PC-9 (cell line): ENCODE results near the gene MAEA. TPM values are rescaled to one million over a fixed set of nuclear protein-coding genes. Genes with fewer than 3 reads are reported as not detected.

Source experiments
- BruUV-seq: library from RNA; stranded (reverse); fragments of 400-500 nt; replicated peaks from 2 replicates; lab custom pipeline; 2021; lab: Mats Ljungman, UMichigan
- CTCF ChIA-PET: fragments of 300-600 bp; sonication (Branson Sonifier 250); formaldehyde crosslinking; loops from one replicate; lab custom pipeline; 2022; ENCODE audit warnings: antibody characterized with exemption; lab: Charles Lee
- POLR2A ChIA-PET: fragments of 300-600 bp; sonication (Branson Sonifier 250); formaldehyde crosslinking; loops from one replicate; lab custom pipeline; 2022; ENCODE audit warnings: antibody characterized with exemption; ENCODE audit not compliant: unreplicated experiment; lab: Charles Lee
- DNase-seq, 2 experiments: peaks; one replicate each; pipeline versions ENCODE4 v3.0.0 to v3.0.0-alpha.2; 2015 to 2022; ENCODE audit warnings: mixed read lengths in 1 of 2
- H2AFZ ChIP-seq: fragments of 200-600 bp; sonication (generic); 2 replicates; pipeline ENCODE4 v1.8.1; 2017; ENCODE audit warnings: antibody characterized with exemption
- H3F3A ChIP-seq: fragments of 200-600 bp; sonication (generic); 2 replicates; pipeline ENCODE4 v1.8.1; 2017; ENCODE audit warnings: antibody characterized with exemption, mild to moderate bottlenecking, low read depth; ENCODE audit not compliant: insufficient read depth
- H3K27ac ChIP-seq: fragments of 200-600 bp; sonication (generic); 2 replicates; pipeline ENCODE4 v1.6.1; 2016; ENCODE audit warnings: mixed run types
- H3K27me3 ChIP-seq: fragments of 200-600 bp; sonication (generic); 2 replicates; pipeline ENCODE4 v1.6.1; 2016; ENCODE audit warnings: low read depth, mixed run types; ENCODE audit not compliant: insufficient read depth
- H3K36me3 ChIP-seq: fragments of 200-600 bp; sonication (generic); 2 replicates; pipeline ENCODE4 v1.6.1; 2016; ENCODE audit warnings: low read depth, mixed run types
- H3K4me1 ChIP-seq: fragments of 200-600 bp; sonication (generic); replicated peaks from 2 replicates; pipeline ENCODE4 v1.6.1; 2016; ENCODE audit warnings: mixed run types; ENCODE audit not compliant: insufficient read depth
- H3K4me2 ChIP-seq: fragments of 200-600 bp; sonication (generic); 2 replicates; pipeline ENCODE4 v1.6.1; 2017; ENCODE audit warnings: mixed run types
- H3K4me3 ChIP-seq: fragments of 200-600 bp; sonication (generic); 2 replicates; pipeline ENCODE4 v1.6.1; 2016; ENCODE audit warnings: mixed run types
- H3K79me2 ChIP-seq: fragments of 200-600 bp; sonication (generic); 2 replicates; pipeline ENCODE4 v1.6.1; 2017; ENCODE audit warnings: low read depth, mixed run types
- H3K9me2 ChIP-seq: fragments of 200-600 bp; sonication (generic); 2 replicates; pipeline ENCODE4 v1.8.1; 2017; ENCODE audit warnings: mild to moderate bottlenecking; ENCODE audit not compliant: insufficient read depth
- H3K9me3 ChIP-seq: fragments of 200-600 bp; sonication (generic); 2 replicates; pipeline ENCODE4 v1.8.1; 2016; ENCODE audit warnings: low read depth; ENCODE audit not compliant: insufficient read depth
- H4K20me1 ChIP-seq: fragments of 200-600 bp; sonication (generic); 2 replicates; pipeline ENCODE4 v1.8.1; 2017; ENCODE audit not compliant: insufficient read depth
- CTCF ChIP-seq: fragments of 200-600 bp; sonication (generic); conservative IDR thresholded peaks from 2 replicates; pipeline ENCODE4 v1.6.1; 2017; ENCODE audit warnings: mixed run types, antibody characterized with exemption, mild to moderate bottlenecking, moderate library complexity
- EZH2 ChIP-seq: fragments of 200-600 bp; sonication (generic); IDR thresholded peaks from 2 replicates; pipeline ENCODE4 v1.8.0; 2017; ENCODE audit warnings: antibody characterized with exemption, low read depth
- intact Hi-C: fragments of 100-400 bp; cut with micrococcal nuclease; formaldehyde crosslinking; loops from one replicate; pipeline ENCODE4 v1.10.0; 2022; ENCODE audit not compliant: unreplicated experiment
- total RNA-seq: library from RNA; stranded (reverse); gene quantifications from 2 replicates; pipeline ENCODE4 v1.2.3, GENCODE V29; 2021

Gene MAEA
- total RNA-seq, 1 experiment from 2014 or later, result 79.4 TPM

DNA sequence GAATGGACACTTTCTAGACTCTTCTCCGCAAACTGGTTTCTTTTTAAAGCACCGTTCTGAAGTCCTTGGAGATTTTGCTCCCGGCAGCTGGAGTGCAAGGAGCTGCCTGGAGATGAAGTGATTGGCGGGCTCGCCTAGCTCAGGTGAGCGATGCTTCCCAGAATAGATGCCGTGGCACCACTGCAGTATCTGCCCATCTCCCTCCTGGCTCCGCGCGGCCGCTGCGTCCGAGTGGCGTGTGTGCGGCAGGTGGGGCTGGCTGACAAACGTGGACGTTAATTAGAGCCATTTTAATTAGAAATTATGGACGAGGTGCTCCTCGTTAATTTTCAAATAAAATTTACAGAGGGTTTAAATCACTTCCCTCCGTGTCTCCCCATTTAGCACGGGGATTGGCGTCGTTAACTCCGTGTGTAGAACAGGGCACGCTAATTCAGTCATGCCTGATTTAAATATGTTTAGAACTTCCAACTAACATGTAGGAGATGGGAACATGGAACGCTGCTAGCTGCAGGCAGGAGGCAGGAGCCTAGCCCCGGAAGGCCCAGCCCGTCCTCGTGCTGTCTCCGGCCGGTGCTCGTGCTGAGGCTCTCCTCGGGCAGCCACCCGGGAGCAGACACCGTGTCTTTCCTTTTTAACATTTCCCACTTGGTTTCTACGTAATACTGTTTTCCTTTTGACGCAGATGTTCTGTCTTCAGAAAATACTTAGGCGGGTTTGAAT is 68.9 kb downstream of the MAEA start:
- Histone ChIP-seq H3K27me3 (no peaks in the 10 kb centered on the region), H3K4me1 (no peaks in the 10 kb centered on the region), H3K9me2 (no peaks in the 10 kb centered on the region), H3K4me3 (no peak overlapping the region), H3K79me2 (no peaks in the 10 kb centered on the region), H3K36me3 (no peaks in the 10 kb centered on the region), H2AFZ (no peak overlapping the region), H3K9me3 (no peaks in the 10 kb centered on the region), H3K27ac (no peak overlapping the region), H3K4me2 (no peak overlapping the region), H3F3A (no peaks in the 10 kb centered on the region), H4K20me1 (no peaks in the 10 kb centered on the region)
- CTCF ChIA-PET, result no interaction called here
- BruUV-seq, result no TSS peak
- intact Hi-C loops, result loop anchor here (10.0 kb wide), 1 partner anchor 246 kb away; no protein-coding TSS in a partner anchor
- POLR2A ChIA-PET, result no interaction called here
- no peak for TF ChIP-seq CTCF
- TF ChIP-seq EZH2, result no peak
- no peak for DNase-seq

- H3K4me3 ChIP-seq, result no peak overlapping the region
- no TSS peak for BruUV-seq
- H3K4me2 ChIP-seq, result no peak overlapping the region
- no peaks in the 10 kb centered on the region for H3K27me3 ChIP-seq
- H2AFZ ChIP-seq, result no peak overlapping the region
- no peaks in the 10 kb centered on the region for H3F3A ChIP-seq
- H3K9me3 ChIP-seq, result no peaks in the 10 kb centered on the region
- H3K27ac ChIP-seq, result no peak overlapping the region
- H3K36me3 ChIP-seq, result no peaks in the 10 kb centered on the region
- POLR2A ChIA-PET, result no interaction called here
- no peaks in the 10 kb centered on the region for H4K20me1 ChIP-seq
- TF ChIP-seq EZH2, result no peak
- no peak for TF ChIP-seq CTCF
- H3K79me2 ChIP-seq, result no peaks in the 10 kb centered on the region
- no peaks in the 10 kb centered on the region for H3K4me1 ChIP-seq
- intact Hi-C loops, result loop anchor here (10.0 kb wide), 1 partner anchor 246 kb away; no protein-coding TSS in a partner anchor
- H3K9me2 ChIP-seq, result no peaks in the 10 kb centered on the region
- no peak for DNase-seq
- CTCF ChIA-PET, result no interaction called here
Measured at GRCh38 chr4:1359144-1359501, 69.4 kb downstream of the MAEA start.

DNA sequence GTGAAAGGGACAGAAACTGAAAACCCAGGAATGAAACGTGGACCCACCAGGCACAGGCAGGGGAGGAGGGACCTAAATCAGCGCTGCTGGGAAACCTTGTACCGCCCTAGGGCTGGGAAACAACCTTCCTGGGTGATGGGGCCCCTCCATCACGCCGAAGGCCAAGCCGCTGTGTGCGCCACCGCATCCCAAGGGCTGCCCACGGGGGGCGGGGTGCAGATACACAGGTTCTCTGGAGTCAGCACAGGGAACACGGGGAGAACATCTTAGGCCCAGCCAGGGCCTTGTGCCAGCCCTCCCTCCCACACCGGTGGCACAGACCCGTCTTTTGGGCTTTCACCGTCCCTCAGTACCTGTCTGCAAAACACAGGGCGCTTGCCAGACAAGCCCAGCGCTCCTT is 70.3 kb downstream of the MAEA start:
- H3K9me3 ChIP-seq, result no peaks in the 10 kb centered on the region
- H3K36me3 ChIP-seq, result no peaks in the 10 kb centered on the region
- BruUV-seq, result no TSS peak
- DNase-seq, result no peak
- ChIA-PET CTCF (no interaction called here), POLR2A (no interaction called here)
- TF ChIP-seq EZH2 (no peak), CTCF (no peak)
- H2AFZ ChIP-seq, result no peak overlapping the region
- H3K9me2 ChIP-seq, result no peaks in the 10 kb centered on the region
- intact Hi-C loops, result loop anchor here (10.0 kb wide), 1 partner anchor 245 kb away; no protein-coding TSS in a partner anchor
- H4K20me1 ChIP-seq, result no peaks in the 10 kb centered on the region
- no peaks in the 10 kb centered on the region for H3K4me1 ChIP-seq
- H3F3A ChIP-seq, result no peaks in the 10 kb centered on the region
- no peak overlapping the region for H3K27ac ChIP-seq
- H3K4me2 ChIP-seq, result no peak overlapping the region
- no peaks in the 10 kb centered on the region for H3K27me3 ChIP-seq
- no peaks in the 10 kb centered on the region for H3K79me2 ChIP-seq
- no peak overlapping the region for H3K4me3 ChIP-seq
